GM12801 (cell line): Measurements from ENCODE around the gene RPUSD4.

Source experiments
- TF ChIP-seq, protein P1 (sequence below): IDR thresholded peaks from one replicate; pipeline ENCODE4 v1.5.1; 2011; ENCODE audit warnings: control low read depth; ENCODE audit not compliant: insufficient read length; ENCODE audit errors: extremely low read depth

RPUSD4 gene

DNA sequence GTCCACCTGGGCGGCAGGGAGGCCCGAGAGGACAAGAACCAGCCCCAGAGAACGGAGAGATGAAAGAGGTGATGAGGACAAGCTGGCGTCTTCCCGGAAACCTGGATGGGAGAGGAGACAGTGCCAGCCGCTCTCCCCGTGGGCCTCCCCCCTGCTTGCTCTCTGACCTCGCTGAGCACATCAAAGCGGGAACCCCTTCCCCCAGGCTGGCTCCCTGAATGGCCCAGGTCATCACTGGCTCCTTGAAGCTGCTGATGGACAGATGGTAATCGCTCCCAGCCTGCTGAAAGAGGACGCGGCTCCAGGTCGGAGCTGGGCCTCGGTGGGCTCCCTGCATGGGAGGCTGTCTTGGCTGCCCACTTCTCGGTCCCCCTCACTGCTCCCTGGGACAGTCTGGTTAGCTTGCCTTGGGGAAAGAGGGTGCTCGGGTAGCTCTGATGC lies 18.4 kb downstream of the RPUSD4 start:
- TF ChIP-seq, protein P1, sequence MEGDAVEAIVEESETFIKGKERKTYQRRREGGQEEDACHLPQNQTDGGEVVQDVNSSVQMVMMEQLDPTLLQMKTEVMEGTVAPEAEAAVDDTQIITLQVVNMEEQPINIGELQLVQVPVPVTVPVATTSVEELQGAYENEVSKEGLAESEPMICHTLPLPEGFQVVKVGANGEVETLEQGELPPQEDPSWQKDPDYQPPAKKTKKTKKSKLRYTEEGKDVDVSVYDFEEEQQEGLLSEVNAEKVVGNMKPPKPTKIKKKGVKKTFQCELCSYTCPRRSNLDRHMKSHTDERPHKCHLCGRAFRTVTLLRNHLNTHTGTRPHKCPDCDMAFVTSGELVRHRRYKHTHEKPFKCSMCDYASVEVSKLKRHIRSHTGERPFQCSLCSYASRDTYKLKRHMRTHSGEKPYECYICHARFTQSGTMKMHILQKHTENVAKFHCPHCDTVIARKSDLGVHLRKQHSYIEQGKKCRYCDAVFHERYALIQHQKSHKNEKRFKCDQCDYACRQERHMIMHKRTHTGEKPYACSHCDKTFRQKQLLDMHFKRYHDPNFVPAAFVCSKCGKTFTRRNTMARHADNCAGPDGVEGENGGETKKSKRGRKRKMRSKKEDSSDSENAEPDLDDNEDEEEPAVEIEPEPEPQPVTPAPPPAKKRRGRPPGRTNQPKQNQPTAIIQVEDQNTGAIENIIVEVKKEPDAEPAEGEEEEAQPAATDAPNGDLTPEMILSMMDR, result no peak

DNA sequence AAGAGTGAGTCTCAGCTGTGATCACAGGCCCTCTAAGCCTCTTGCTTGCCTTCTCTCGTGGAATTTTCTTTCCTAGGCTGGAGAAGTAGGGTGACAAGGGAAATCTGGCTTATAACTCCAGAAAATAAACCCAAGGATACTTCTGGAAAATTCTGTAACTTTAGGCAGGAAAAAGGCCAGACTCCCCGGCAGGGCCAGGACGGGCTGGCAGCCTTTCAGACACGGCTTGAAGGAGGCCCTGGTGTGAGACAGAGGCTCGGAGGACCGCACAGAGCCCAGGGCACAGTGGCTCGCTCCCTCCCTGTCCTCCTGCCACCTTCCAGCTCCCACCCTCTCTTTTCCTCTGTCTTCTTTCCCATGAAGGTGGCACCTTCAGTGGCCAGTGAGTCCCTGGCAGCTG lies 19.1 kb downstream of the RPUSD4 start:
- TF ChIP-seq, protein P1, result no peak

DNA sequence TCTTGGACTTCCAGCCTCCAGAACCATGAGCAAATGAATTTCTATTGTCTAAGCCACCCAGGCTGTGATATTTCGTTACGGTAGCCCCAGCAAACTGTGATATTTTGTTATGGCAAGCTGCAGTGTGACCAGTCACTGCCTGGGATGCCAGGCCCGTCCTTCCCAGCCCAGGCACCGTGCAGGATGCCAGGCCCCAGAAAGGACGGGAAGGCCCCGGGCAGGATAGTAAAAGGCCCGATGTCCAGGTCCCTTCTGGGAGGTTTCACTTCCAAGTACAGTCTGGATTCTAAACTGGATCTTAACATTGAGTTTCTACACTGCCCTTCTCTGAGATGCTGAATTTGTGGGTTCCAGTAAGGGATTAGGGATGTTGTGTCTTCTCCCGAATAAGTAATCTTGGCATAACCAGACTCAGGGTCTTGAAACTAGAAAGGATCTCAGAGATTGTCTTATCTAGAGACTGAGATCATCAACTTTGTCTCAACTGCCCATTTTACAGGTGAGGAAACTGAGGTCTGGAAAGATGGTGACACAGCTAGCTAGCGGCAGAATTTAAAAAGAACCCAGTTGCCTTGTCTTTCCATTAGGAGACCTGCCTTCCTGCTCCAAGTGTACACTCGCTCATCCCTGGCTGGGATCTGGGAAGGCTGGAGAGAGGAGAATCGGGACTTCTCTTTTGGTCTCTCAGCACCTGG lies 19.9 kb downstream of the RPUSD4 start:
- TF ChIP-seq, protein P1, result no peak

DNA sequence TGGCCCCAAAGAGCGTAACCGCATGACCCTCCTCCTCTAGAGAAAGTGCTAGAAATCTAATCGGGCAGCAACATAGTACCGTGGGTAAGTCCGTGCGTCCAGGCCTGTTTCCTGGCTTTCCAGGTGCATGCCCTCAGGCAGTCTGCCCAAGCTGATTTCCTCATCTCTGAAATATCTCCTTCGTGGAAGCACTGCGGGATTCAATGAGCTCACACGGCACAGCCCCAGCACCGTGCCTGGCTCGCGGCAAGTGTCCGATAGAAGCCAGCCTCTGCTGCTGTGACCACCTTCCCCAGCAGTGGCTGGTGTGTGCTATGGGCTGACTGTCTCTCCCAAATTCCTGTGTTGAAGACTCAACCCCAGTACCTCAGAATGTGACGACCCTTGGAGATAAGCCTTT lies 20.7 kb downstream of the RPUSD4 start:
- TF ChIP-seq, protein P1, result no peak

DNA sequence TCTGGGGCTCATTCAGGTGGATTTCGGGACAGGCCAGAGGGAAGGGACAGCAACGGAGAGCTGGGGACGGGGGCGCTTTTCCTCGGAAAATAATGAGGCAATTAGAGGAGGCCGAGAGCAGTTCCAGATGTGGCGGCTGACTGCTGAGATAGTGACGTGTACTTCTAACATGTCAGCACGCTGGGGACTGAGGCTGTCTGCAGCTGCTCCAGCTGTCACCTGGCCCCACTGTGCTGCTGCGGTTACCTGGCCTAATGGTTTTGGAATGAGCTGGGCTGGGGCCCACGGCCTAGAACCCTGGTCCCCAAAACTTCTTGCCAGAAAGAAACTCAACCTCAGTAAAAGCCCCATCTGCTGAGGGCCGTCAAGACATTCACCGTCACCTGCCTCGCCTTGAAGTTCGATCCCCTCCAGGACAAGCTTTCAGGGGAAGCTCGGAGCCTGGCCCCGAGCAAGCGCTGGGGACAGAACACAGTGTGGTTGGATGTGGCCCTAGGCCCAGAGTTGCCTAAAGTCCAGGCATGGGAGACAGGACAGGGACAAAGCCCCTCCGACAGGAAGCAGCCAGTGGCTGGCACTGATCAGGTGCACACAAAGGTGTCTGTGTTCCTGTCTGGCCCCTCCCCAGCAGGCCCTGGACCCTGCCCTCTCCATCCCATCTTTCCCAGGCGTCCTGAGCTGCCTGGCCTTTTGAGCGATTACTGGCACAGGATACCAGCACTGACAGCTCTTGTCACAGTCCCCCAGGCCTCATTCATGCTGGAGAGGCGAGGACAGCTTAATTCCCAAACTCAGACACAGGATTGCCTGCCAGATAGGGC lies 22.1 kb downstream of the RPUSD4 start:
- TF ChIP-seq, protein P1, result no peak

DNA sequence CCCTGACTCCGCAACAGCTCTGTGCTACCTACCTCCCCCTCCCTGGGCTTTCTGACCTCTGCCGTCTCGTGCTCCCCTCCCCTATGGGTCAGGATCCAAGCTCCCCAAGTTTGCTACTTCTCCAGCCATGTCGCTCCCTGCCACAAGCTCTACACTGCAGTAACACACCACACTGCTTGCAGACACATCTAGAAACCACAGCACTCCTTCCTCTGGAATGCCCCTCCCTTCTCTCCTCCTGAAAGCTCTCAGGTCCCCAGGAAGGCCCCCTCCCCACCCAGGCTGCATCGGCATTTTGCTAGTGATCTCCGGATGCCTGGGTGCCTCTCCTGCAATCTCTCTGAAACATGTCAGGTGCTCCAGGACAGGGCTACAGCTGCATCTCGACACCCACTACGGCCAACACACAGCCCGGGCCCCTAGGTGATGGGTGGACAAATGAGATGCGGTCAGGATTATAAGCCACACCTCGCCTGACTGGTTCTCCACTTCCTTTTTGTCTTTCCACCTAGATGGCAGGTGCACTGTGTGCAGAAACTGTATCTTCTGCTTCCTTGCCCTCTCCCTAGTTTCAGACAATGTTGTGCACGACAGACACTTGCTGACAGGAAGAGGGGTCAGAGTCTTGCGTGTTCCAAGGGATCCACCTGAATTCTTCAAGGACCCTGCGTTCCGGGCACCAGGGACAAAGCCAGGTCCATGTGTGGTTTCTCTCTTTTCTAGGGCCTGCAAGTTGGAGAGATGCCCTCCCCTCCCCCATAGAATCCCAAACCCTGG lies 22.9 kb downstream of the RPUSD4 start:
- TF ChIP-seq, protein P1, result no peak
